GM23248 (cell line): ENCODE data around the gene DDX18. TPM values are rescaled to one million over a fixed set of nuclear protein-coding genes. Genes with fewer than 3 reads are reported as not detected.
"Not testable (repeated sequence)": the region's sequence is repeated elsewhere in the genome, so short reads cannot be mapped to it uniquely, and the experiment has no call there.

Experiments
- DNase-seq: peaks from one replicate; pipeline ENCODE4 v3.0.0-alpha.2; 2015
- H2AFZ ChIP-seq: fragments of 200-600 bp; sonication (generic); 2 replicates; pipeline ENCODE4 v1.6.1; 2016; ENCODE audit warnings: antibody characterized with exemption
- H3F3A ChIP-seq: fragments of 200-600 bp; sonication (generic); 2 replicates; pipeline ENCODE4 v1.6.1; 2016; ENCODE audit warnings: mild to moderate bottlenecking, antibody characterized with exemption, mixed run types; ENCODE audit not compliant: insufficient read depth
- H3K27ac ChIP-seq: fragments of 200-600 bp; sonication (generic); 2 replicates; pipeline ENCODE4 v1.5.1; 2016; ENCODE audit warnings: mild to moderate bottlenecking
- H3K27me3 ChIP-seq: fragments of 200-600 bp; sonication (generic); replicated peaks from 2 replicates; pipeline ENCODE4 v1.6.1; 2016; ENCODE audit warnings: mild to moderate bottlenecking; ENCODE audit not compliant: insufficient read depth
- H3K36me3 ChIP-seq: fragments of 200-600 bp; sonication (generic); 2 replicates; pipeline ENCODE4 v1.6.1; 2016; ENCODE audit warnings: low read depth, mild to moderate bottlenecking
- H3K4me1 ChIP-seq: fragments of 200-600 bp; sonication (generic); 2 replicates; pipeline ENCODE4 v1.6.1; 2016; ENCODE audit warnings: mild to moderate bottlenecking; ENCODE audit not compliant: insufficient read depth
- H3K4me2 ChIP-seq: fragments of 200-600 bp; sonication (generic); one replicate; pipeline ENCODE4 v1.6.1; 2016; ENCODE audit warnings: mild to moderate bottlenecking; ENCODE audit not compliant: unreplicated experiment
- H3K4me3 ChIP-seq: fragments of 200-600 bp; sonication (generic); 2 replicates; pipeline ENCODE4 v1.5.1; 2016; ENCODE audit warnings: mild to moderate bottlenecking
- H3K79me2 ChIP-seq: fragments of 200-600 bp; sonication (generic); 2 replicates; pipeline ENCODE4 v1.6.1; 2016; ENCODE audit warnings: mild to moderate bottlenecking; ENCODE audit not compliant: insufficient read depth
- H3K9ac ChIP-seq: fragments of 200-600 bp; sonication (generic); 2 replicates; pipeline ENCODE4 v1.6.1; 2016; ENCODE audit warnings: mild to moderate bottlenecking
- H3K9me2 ChIP-seq: fragments of 200-600 bp; sonication (generic); 2 replicates; pipeline ENCODE4 v1.6.1; 2016; ENCODE audit warnings: mixed run types, mild to moderate bottlenecking, moderate library complexity; ENCODE audit not compliant: insufficient read depth
- H3K9me3 ChIP-seq: fragments of 200-600 bp; sonication (generic); one replicate; pipeline ENCODE4 v1.6.1; 2017; ENCODE audit warnings: low read depth
- H4K20me1 ChIP-seq: fragments of 200-600 bp; sonication (generic); 2 replicates; pipeline ENCODE4 v1.6.0; 2016; ENCODE audit not compliant: insufficient read depth
- EZH2 ChIP-seq: fragments of 200-600 bp; sonication (generic); IDR thresholded peaks from 2 replicates; pipeline ENCODE4 v1.6.1; 2018; ENCODE audit warnings: antibody characterized with exemption, mild to moderate bottlenecking; ENCODE audit not compliant: insufficient read depth, poor library complexity, severe bottlenecking
- EZH2phosphoT487 ChIP-seq: fragments of 200-600 bp; sonication (generic); IDR thresholded peaks from 2 replicates; pipeline ENCODE4 v1.6.1; 2018; ENCODE audit warnings: antibody characterized with exemption, moderate library complexity, mild to moderate bottlenecking, low read depth; ENCODE audit not compliant: insufficient read depth
- WGBS, 2 experiments: methylation state at CpG; one replicate each; pipeline ENCODE4 v1.1.6; 2015 to 2017; ENCODE audit warnings: low lambda C conversion rate in 2 of 2, low coverage in 1 of 2; ENCODE audit errors: missing lambda C conversion rate in 2 of 2; 5-methylcytosine and 5-hydroxymethylcytosine counted together
- in situ Hi-C: fragments of 300-500 bp; cut with MboI; formaldehyde crosslinking; loops from 2 replicates; pipeline ENCODE4 v1.15.0; 2020
- polyA plus RNA-seq: library from polyadenylated mRNA; unstranded; fragments of >200 nt; fragmentation: Nextera tagmentation; extraction: Ambion mirVana; gene quantifications from 2 replicates; pipeline ENCODE4 v1.2.1, GENCODE V29; 2016
- total RNA-seq: library from RNA; depleted of rRNA; stranded (reverse); fragments of >200 nt; shearing (Covaris generic); gene quantifications from 2 replicates; pipeline ENCODE4 v1.2.3, GENCODE V29; 2014

The DDX18 gene
- total and polyA plus RNA-seq, 2 experiments from 2014 or later: 35.8 to 46.3 TPM

GRCh38 chr2:117794668-117795067 lies 19.8 kb upstream of the DDX18 start:
- H3K27ac ChIP-seq: no peak overlapping the region
- H3K4me1 ChIP-seq: peaks cover 9% of the 10 kb centered on the region
- no peaks in the 10 kb centered on the region for H3K9me3 ChIP-seq
- in situ Hi-C loops: no loop called here
- H3F3A ChIP-seq: no peaks in the 10 kb centered on the region
- no peak for TF ChIP-seq EZH2
- no peak for TF ChIP-seq EZH2phosphoT487
- no peaks in the 10 kb centered on the region for H3K36me3 ChIP-seq
- no peak overlapping the region for H3K4me2 ChIP-seq
- no peak overlapping the region for H3K4me3 ChIP-seq
- no peaks in the 10 kb centered on the region for H3K27me3 ChIP-seq
- H2AFZ ChIP-seq: no peak overlapping the region
- no peak overlapping the region for H3K9ac ChIP-seq
- H3K79me2 ChIP-seq: no peaks in the 10 kb centered on the region
- peak; percentile 80 for DNase-seq
- H4K20me1 ChIP-seq: no peaks in the 10 kb centered on the region
- H3K9me2 ChIP-seq: no peaks in the 10 kb centered on the region
- WGBS, 2 experiments: 11 to 18% methylated on average over 2 of the region's 2 CpGs

GRCh38 chr2:117801826-117802225 lies 12.7 kb upstream of the DDX18 start:
- Histone ChIP-seq H3K79me2 (no peaks in the 10 kb centered on the region), H3K4me3 (no peak overlapping the region), H3K4me2 (peak overlapping the region; percentile 30), H3K4me1 (peaks cover 19% of the 10 kb centered on the region), H3F3A (peaks cover 18% of the 10 kb centered on the region), H2AFZ (peak overlapping the region; percentile 35; the same call in 1 of the 2 replicates), H3K27ac (peak overlapping the region; percentile 42), H3K9ac (no peak overlapping the region), H3K9me3 (no peaks in the 10 kb centered on the region), H4K20me1 (no peaks in the 10 kb centered on the region), H3K36me3 (no peaks in the 10 kb centered on the region), H3K27me3 (no peaks in the 10 kb centered on the region), H3K9me2 (no peaks in the 10 kb centered on the region)
- no peak for TF ChIP-seq EZH2phosphoT487
- TF ChIP-seq EZH2: no peak
- peak; percentile 68 for DNase-seq
- in situ Hi-C loops: no loop called here

- DNase-seq, H3K9me2 ChIP-seq, H3K9me3 ChIP-seq, H3K27me3 ChIP-seq, H3K36me3 ChIP-seq, H3K9ac ChIP-seq, H4K20me1 ChIP-seq, in situ Hi-C loops, H3K79me2 ChIP-seq, H3K27ac ChIP-seq: not testable (repeated sequence)
- Histone ChIP-seq H2AFZ (peak overlapping the region; percentile 63; the same call in 1 of the 2 replicates), H3K4me1 (peaks cover 19% of the 10 kb centered on the region), H3F3A (peaks cover 18% of the 10 kb centered on the region), H3K4me3 (peak overlapping the region; percentile 35; the same call in 1 of the 2 replicates), H3K4me2 (peak overlapping the region; percentile 0)
- WGBS, 2 experiments: 27 to 31% methylated on average over 20 to 29 of the region's 35 CpGs
Measured at GRCh38 chr2:117803644-117804325, 10.7 kb upstream of the DDX18 start.

- WGBS, 2 experiments: 63 to 65% methylated on average over 4 of the region's 4 CpGs
- Histone ChIP-seq H3K9me2 (no peaks in the 10 kb centered on the region), H3K9ac (no peak overlapping the region), H3K27ac (no peak overlapping the region), H3K36me3 (peaks cover 3% of the 10 kb centered on the region), H3K79me2 (peaks cover 29% of the 10 kb centered on the region), H2AFZ (no peak overlapping the region), H3K9me3 (no peaks in the 10 kb centered on the region), H3K4me3 (no peak overlapping the region), H3K27me3 (no peaks in the 10 kb centered on the region), H4K20me1 (no peaks in the 10 kb centered on the region), H3K4me2 (no peak overlapping the region), H3K4me1 (peaks cover 18% of the 10 kb centered on the region), H3F3A (no peaks in the 10 kb centered on the region)
- in situ Hi-C loops: no loop called here
- DNase-seq: no peak
- TF ChIP-seq EZH2phosphoT487 (no peak), EZH2 (no peak)
Measured at GRCh38 chr2:117812443-117812842, 2.0 kb upstream of the DDX18 start.

- Histone ChIP-seq H3K4me2 (peak overlapping the region; percentile 85), H3K36me3 (peaks cover 33% of the 10 kb centered on the region), H3K27ac (no peak overlapping the region), H2AFZ (no peak overlapping the region), H3K27me3 (no peaks in the 10 kb centered on the region), H4K20me1 (no peaks in the 10 kb centered on the region), H3K4me3 (peak overlapping the region; percentile 90), H3K9me3 (no peaks in the 10 kb centered on the region), H3K4me1 (peaks cover 18% of the 10 kb centered on the region), H3K9me2 (no peaks in the 10 kb centered on the region), H3F3A (no peaks in the 10 kb centered on the region), H3K9ac (peak overlapping the region; percentile 92), H3K79me2 (peaks cover 54% of the 10 kb centered on the region)
- peak; percentile 30 for DNase-seq
- no peak for TF ChIP-seq EZH2
- in situ Hi-C loops: no loop called here
- 97 to 100% methylated on average over 3 of the region's 3 CpGs for WGBS, 2 experiments
Measured at GRCh38 chr2:117815946-117816345, 1.5 kb downstream of the DDX18 start.
